Esophagus muscularis mucosa (tissue), 3 donors: Measurements from ENCODE around the gene GK2.

Experiments used
- CTCF ChIP-seq, 3 experiments: fragments of 200-600 bp in 2 of 3; fragments of 450-650 bp in 1 of 3; sonication (generic) in 2 of 3; IDR thresholded peaks; one replicate each; pipeline ENCODE4 v1.5.1; 2017 to 2019; ENCODE audit warnings: antibody characterized with exemption in 3 of 3, mild to moderate bottlenecking in 2 of 3, moderate library complexity in 1 of 3
- POLR2A ChIP-seq: fragments of 450-650 bp; IDR thresholded peaks from one replicate; pipeline ENCODE4 v1.6.1; 2017; ENCODE audit warnings: antibody characterized with exemption, moderate library complexity, mild to moderate bottlenecking, low read depth
- POLR2AphosphoS5 ChIP-seq, 2 donors: sonication (generic); formaldehyde crosslinking; IDR thresholded peaks; one replicate each; pipeline ENCODE4 v1.6.1; 2017; ENCODE audit warnings: antibody characterized with exemption in 2 of 2

- TF ChIP-seq CTCF (IDR thresholded peaks at IDR 0.05) (no peak), POLR2AphosphoS5 (IDR thresholded peaks at IDR 0.05) (no peak), POLR2A (no peak)
Observed at GRCh38 chr4:79403356-79403755, 4.7 kb downstream of the GK2 start.
